Measurements from ENCODE around the gene ATR.

DNA sequence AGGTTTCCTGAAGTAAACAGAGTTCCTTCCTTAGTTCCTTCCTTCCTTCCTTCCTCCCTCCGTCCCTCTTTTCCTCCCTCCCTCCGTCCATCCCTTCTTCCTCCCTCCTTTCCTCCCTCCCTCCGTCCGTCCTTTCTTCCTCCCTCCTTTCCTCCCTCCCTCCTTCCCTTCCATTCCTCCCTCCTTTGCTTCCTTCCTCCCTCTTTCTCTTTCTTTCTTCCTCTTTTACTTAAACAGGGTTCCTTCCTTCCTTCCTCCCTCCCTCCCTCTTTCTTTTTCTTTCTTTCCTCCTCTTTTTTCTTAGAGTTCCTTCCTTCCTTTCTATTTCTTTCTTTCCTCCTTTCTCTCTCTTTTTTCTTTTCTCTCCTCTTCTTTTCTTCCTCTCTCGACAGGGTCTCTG lies 35.2 kb downstream of the ATR start:
- TF ChIP-seq, protein P1, sequence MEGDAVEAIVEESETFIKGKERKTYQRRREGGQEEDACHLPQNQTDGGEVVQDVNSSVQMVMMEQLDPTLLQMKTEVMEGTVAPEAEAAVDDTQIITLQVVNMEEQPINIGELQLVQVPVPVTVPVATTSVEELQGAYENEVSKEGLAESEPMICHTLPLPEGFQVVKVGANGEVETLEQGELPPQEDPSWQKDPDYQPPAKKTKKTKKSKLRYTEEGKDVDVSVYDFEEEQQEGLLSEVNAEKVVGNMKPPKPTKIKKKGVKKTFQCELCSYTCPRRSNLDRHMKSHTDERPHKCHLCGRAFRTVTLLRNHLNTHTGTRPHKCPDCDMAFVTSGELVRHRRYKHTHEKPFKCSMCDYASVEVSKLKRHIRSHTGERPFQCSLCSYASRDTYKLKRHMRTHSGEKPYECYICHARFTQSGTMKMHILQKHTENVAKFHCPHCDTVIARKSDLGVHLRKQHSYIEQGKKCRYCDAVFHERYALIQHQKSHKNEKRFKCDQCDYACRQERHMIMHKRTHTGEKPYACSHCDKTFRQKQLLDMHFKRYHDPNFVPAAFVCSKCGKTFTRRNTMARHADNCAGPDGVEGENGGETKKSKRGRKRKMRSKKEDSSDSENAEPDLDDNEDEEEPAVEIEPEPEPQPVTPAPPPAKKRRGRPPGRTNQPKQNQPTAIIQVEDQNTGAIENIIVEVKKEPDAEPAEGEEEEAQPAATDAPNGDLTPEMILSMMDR (IDR thresholded peaks at IDR 0.05; ENCODE audit: low read depth, low read length): no peak
- no peak for TF ChIP-seq POLR2A (IDR thresholded peaks at IDR 0.05; ENCODE audit: extremely low read depth, insufficient read length)
